HCT116 (cell line): Measurements from ENCODE around the gene ZNF324B. TPM values are rescaled to one million over a fixed set of nuclear protein-coding genes. Genes with fewer than 3 reads are reported as not detected.

Experiments
- ATAC-seq: fragments of 200-7000 bp; cut with Tn5 transposase; 2 replicates; pipeline ENCODE4 v1.9.1; 2020; ENCODE audit warnings: mild to moderate bottlenecking, moderate library complexity
- Bru-seq: library from RNA; stranded (reverse); fragments of 400-500 nt; gene quantifications from one replicate; lab custom pipeline; 2021; lab: Mats Ljungman, UMichigan
- BruChase-seq, 2 experiments: library from RNA; stranded (reverse); fragments of 400-500 nt; gene quantifications; one replicate each; lab custom pipeline; 2021; lab: Mats Ljungman, UMichigan
- BruUV-seq: library from RNA; stranded (reverse); fragments of 400-500 nt; replicated peaks from 2 replicates; lab custom pipeline; 2021; lab: Mats Ljungman, UMichigan
- CTCF ChIA-PET: fragments of 300-600 bp; sonication (Branson Sonifier 250); formaldehyde crosslinking; loops from one replicate; lab custom pipeline; 2021; ENCODE audit warnings: antibody characterized with exemption; lab: Charles Lee
- POLR2A ChIA-PET: fragments of 300-600, 350-600 bp; sonication (Branson Sonifier 250); formaldehyde crosslinking; loops from one replicate; lab custom pipeline; 2021; ENCODE audit warnings: antibody characterized with exemption; lab: Charles Lee
- RAD21 ChIA-PET, 2 experiments: fragments of 300-600 bp; sonication (Branson Sonifier 250); formaldehyde crosslinking; loops; one replicate each; lab custom pipeline; 2023; ENCODE audit warnings: low total read pairs in 2 of 2; ENCODE audit not compliant: uncharacterized antibody in 2 of 2, unreplicated experiment in 2 of 2, low non-redundant PET in 1 of 2; lab: Charles Lee
- DNase-seq: peaks from one replicate; pipeline ENCODE4 v3.0.0-alpha.2; 2010; ENCODE audit warnings: low read depth, low spot score
- H2AFZ ChIP-seq: fragments of 200-600 bp; shearing (Covaris generic), sonication (generic); 2 replicates; pipeline ENCODE4 v1.6.1; 2017; ENCODE audit warnings: low read depth, mixed run types, mixed read lengths, antibody characterized with exemption, low read length; ENCODE audit not compliant: poor library complexity, severe bottlenecking
- H3K27ac ChIP-seq: 2 replicates; pipeline ENCODE4 v1.5.1; 2012; ENCODE audit warnings: low read depth, low read length
- H3K27me3 ChIP-seq: fragments of 200-600 bp; sonication (generic); 2 replicates; pipeline ENCODE4 v1.6.1; 2016; ENCODE audit warnings: mixed run types, low read length, mixed read lengths; ENCODE audit not compliant: insufficient read depth
- H3K36me3 ChIP-seq, 2 experiments: fragments of 200-500 bp in 1 of 2; fragments of 200-600 bp in 1 of 2; sonication (Bioruptor generic) in 1 of 2; sonication (generic) in 1 of 2; 2 replicates each; pipeline versions ENCODE4 v1.5.1 to v1.6.1; 2014 to 2016; ENCODE audit warnings: low read length in 2 of 2, inconsistent platforms in 1 of 2, mixed read lengths in 1 of 2, mixed run types in 1 of 2; ENCODE audit not compliant: insufficient read depth in 2 of 2, control insufficient read depth in 1 of 2
- H3K4me1 ChIP-seq, 2 experiments: fragments of 200-600 bp in 1 of 2; sonication (generic) in 1 of 2; 2 replicates each; pipeline versions ENCODE4 v1.5.1 to v1.6.1; 2012 to 2017; ENCODE audit warnings: low read length in 2 of 2, inconsistent platforms in 1 of 2, mild to moderate bottlenecking in 1 of 2, mixed read lengths in 1 of 2, mixed run types in 1 of 2, moderate library complexity in 1 of 2; ENCODE audit not compliant: insufficient read depth in 2 of 2, control insufficient read depth in 1 of 2
- H3K4me2 ChIP-seq: fragments of 200-600 bp; sonication (generic); 2 replicates; pipeline ENCODE4 v1.6.1; 2017; ENCODE audit warnings: mixed run types, low read length, mixed read lengths
- H3K4me3 ChIP-seq, 2 experiments: fragments of 200-600 bp in 1 of 2; sonication (generic) in 1 of 2; replicated peaks in 1 of 2; 2 replicates each; pipeline ENCODE4 v1.5.1; 2011 to 2016; ENCODE audit warnings: low read length in 2 of 2, control low read depth in 1 of 2, low read depth in 1 of 2, mild to moderate bottlenecking in 1 of 2, mixed read lengths in 1 of 2, mixed run types in 1 of 2
- H3K79me2 ChIP-seq: fragments of 200-600 bp; sonication (generic); 2 replicates; pipeline ENCODE4 v1.6.1; 2017; ENCODE audit warnings: mild to moderate bottlenecking, mixed run types, low read length, moderate library complexity, mixed read lengths; ENCODE audit not compliant: insufficient read depth
- H3K9ac ChIP-seq: fragments of 200-600 bp; sonication (generic); 2 replicates; pipeline ENCODE4 v1.6.1; 2016; ENCODE audit warnings: low read length, mixed read lengths
- H3K9me2 ChIP-seq: fragments of 200-600 bp; sonication (generic), shearing (Covaris generic); 2 replicates; pipeline ENCODE4 v1.6.1; 2017; ENCODE audit warnings: mixed run types, mild to moderate bottlenecking, moderate library complexity; ENCODE audit not compliant: insufficient read depth
- H3K9me3 ChIP-seq, 2 experiments: fragments of 200-500 bp in 1 of 2; fragments of 200-600 bp in 1 of 2; sonication (Bioruptor generic) in 1 of 2; sonication (generic) in 1 of 2; 2 replicates each; pipeline ENCODE4 v1.6.1; 2014 to 2017; ENCODE audit warnings: low read length in 2 of 2, mixed read lengths in 2 of 2, inconsistent platforms in 1 of 2, low read depth in 1 of 2, mild to moderate bottlenecking in 1 of 2, mixed run types in 1 of 2, moderate library complexity in 1 of 2; ENCODE audit not compliant: control insufficient read depth in 1 of 2, insufficient read depth in 1 of 2
- H4K20me1 ChIP-seq: fragments of 200-600 bp; sonication (generic), shearing (Covaris generic); 2 replicates; pipeline ENCODE4 v1.6.1; 2017; ENCODE audit warnings: mixed run types, mild to moderate bottlenecking, moderate library complexity; ENCODE audit not compliant: insufficient read depth
- CBX3 ChIP-seq: IDR thresholded peaks from 2 replicates; pipeline ENCODE4 v1.6.1; 2012; ENCODE audit warnings: low read depth
- CTCF ChIP-seq, 3 experiments: fragments of 200-600 bp in 1 of 3; sonication (generic) in 1 of 3; IDR thresholded peaks in 2 of 3; conservative IDR thresholded peaks in 1 of 3; 2 replicates each; pipeline ENCODE4 v1.5.1; 2012 to 2017; ENCODE audit warnings: low read depth in 2 of 3, low read length in 2 of 3, antibody characterized with exemption in 1 of 3, borderline replicate concordance in 1 of 3, control low read depth in 1 of 3, mild to moderate bottlenecking in 1 of 3, mixed read lengths in 1 of 3, mixed run types in 1 of 3, moderate library complexity in 1 of 3; ENCODE audit not compliant: insufficient read depth in 1 of 3
- EGR1 ChIP-seq: IDR thresholded peaks from 2 replicates; pipeline ENCODE4 v1.6.1; 2012; ENCODE audit warnings: low read depth
- EZH2 ChIP-seq: fragments of 200-600 bp; sonication (generic); IDR thresholded peaks from 2 replicates; pipeline ENCODE4 v1.6.1; 2017; ENCODE audit warnings: antibody characterized with exemption, mixed run types
- EZH2phosphoT487 ChIP-seq: fragments of 200-600 bp; IDR thresholded peaks from 2 replicates; pipeline ENCODE4 v1.6.1; 2018; ENCODE audit warnings: antibody characterized with exemption, borderline replicate concordance
- FOSL1 ChIP-seq: IDR thresholded peaks from 2 replicates; pipeline ENCODE4 v1.6.1; 2012; ENCODE audit warnings: low read depth
- MAX ChIP-seq: IDR thresholded peaks from 2 replicates; pipeline ENCODE4 v1.6.1; 2012
- POLR2A ChIP-seq: IDR thresholded peaks from 2 replicates; pipeline ENCODE4 v1.7.0; 2011; ENCODE audit warnings: borderline replicate concordance; ENCODE audit not compliant: insufficient read depth, insufficient read length; ENCODE audit errors: extremely low read depth
- POLR2AphosphoS5 ChIP-seq: IDR thresholded peaks from 2 replicates; pipeline ENCODE4 v1.6.1; 2011; ENCODE audit warnings: mild to moderate bottlenecking, low read depth, low read length, moderate library complexity
- RAD21 ChIP-seq: IDR thresholded peaks from 2 replicates; pipeline ENCODE4 v1.6.1; 2012; ENCODE audit warnings: low read depth, mild to moderate bottlenecking
- REST ChIP-seq: IDR thresholded peaks from 2 replicates; pipeline ENCODE4 v1.6.1; 2012; ENCODE audit warnings: low read depth
- SIN3A ChIP-seq: IDR thresholded peaks from 2 replicates; pipeline ENCODE4 v1.6.1; 2012; ENCODE audit warnings: low read depth
- TCF7L2 ChIP-seq: IDR thresholded peaks from 2 replicates; pipeline ENCODE4 v1.7.0; 2011; ENCODE audit warnings: borderline replicate concordance, inconsistent platforms; ENCODE audit not compliant: insufficient read depth, insufficient read length; ENCODE audit errors: extremely low read depth
- YY1 ChIP-seq: IDR thresholded peaks from 2 replicates; pipeline ENCODE4 v1.6.1; 2011; ENCODE audit warnings: low read length, low read depth, moderate library complexity, mild to moderate bottlenecking; ENCODE audit not compliant: insufficient replicate concordance; ENCODE audit errors: extremely low read depth
- ZBTB33 ChIP-seq: IDR thresholded peaks from 2 replicates; pipeline ENCODE4 v1.6.1; 2011; ENCODE audit warnings: mild to moderate bottlenecking, low read length, moderate library complexity; ENCODE audit not compliant: insufficient replicate concordance; ENCODE audit errors: extremely low read depth
- ZNF274 ChIP-seq: fragments of 200-500 bp; sonication (Bioruptor generic); IDR thresholded peaks from 2 replicates; pipeline ENCODE4 v1.6.1; 2014; ENCODE audit warnings: mild to moderate bottlenecking, low read depth, low read length, inconsistent platforms
- intact Hi-C: fragments of 100-400 bp; cut with micrococcal nuclease; formaldehyde crosslinking; loops from 2 replicates; pipeline ENCODE4 v1.10.0; 2022
- long read RNA-seq: library from polyadenylated mRNA; unstranded; transcript quantifications from one replicate; pipeline ENCODE4 v2.0.0, GENCODE V29; 2021; ENCODE audit not compliant: unreplicated experiment
- polyA plus RNA-seq: library from polyadenylated mRNA; unstranded; fragments of >200 nt; gene quantifications from 2 replicates; pipeline ENCODE4 v1.2.1, GENCODE V29; 2012; ENCODE audit warnings: missing spikeins
- total RNA-seq: library from RNA; stranded (reverse); gene quantifications from one replicate; pipeline ENCODE4 v1.2.1, GENCODE V29; 2021; ENCODE audit not compliant: unreplicated experiment

Gene ZNF324B
- 9.4 TPM for total RNA-seq
- polyA plus RNA-seq, result 4.0 and 4.8 TPM in 2 replicates
- percentile 48 among the genes with signal in this experiment for Bru-seq, nascent RNA
- BruChase-seq, experiment 1, labeled RNA remaining after a 6-hour chase, result percentile 55 among the genes with signal in this experiment
- percentile 53 among the genes with signal in this experiment for BruChase-seq, experiment 2, labeled RNA remaining after a 2-hour chase
- long read RNA-seq, partial matches to known transcripts, result 0 of 8 reads
- long read RNA-seq, other reads (novel, unspliced or antisense), result 5 of 8 reads

- Histone ChIP-seq H3K9me2 (no peaks in the 10 kb centered on the region), H4K20me1 (no peaks in the 10 kb centered on the region), H3K36me3 (peaks cover 0 to 2% of the 10 kb centered on the region in 2 experiments; a peak in 2 of 4 replicates), H3K9ac (peak within 1 kb of the TSS; percentile 81), H3K9me3 (peaks cover 6 to 11% of the 10 kb centered on the region in 2 experiments; a peak in 2 of 4 replicates), H3K79me2 (no peaks in the 10 kb centered on the region), H3K27me3 (no peaks in the 10 kb centered on the region), H3K4me1 (peaks cover 6 to 10% of the 10 kb centered on the region in 2 experiments; a peak in 2 of 4 replicates), H3K27ac (peak within 1 kb of the TSS; percentile 66; the same call in 1 of the 2 replicates), H3K4me3 (peak within 1 kb of the TSS; percentile 62 to 73), H3K4me2 (peak within 1 kb of the TSS; percentile 83), H2AFZ (no peak within 1 kb of the TSS)
- ChIA-PET RAD21 (no interaction called here), CTCF (no interaction called here), POLR2A (interaction anchor here (0.6 to 0.8 kb wide), 2 partner anchors 16 to 43 kb away, joined by 4 read pairs; partner anchors contain the start of gene ZNF584)
- intact Hi-C loops, result loop anchor here (5.0 kb wide), 1 partner anchor 44 kb away; the partner anchor contains the start of gene ZNF584
- ATAC-seq (peak; percentile 94), DNase-seq (peak; percentile 90)
- BruUV-seq, result no TSS peak
- TF ChIP-seq ZNF274, result no peak
- TF ChIP-seq SIN3A, result peak; percentile 74; the same call in 1 of the 2 replicates
- TF ChIP-seq CBX3, result no peak
- TF ChIP-seq EZH2, result no peak
- TF ChIP-seq ZBTB33, result no peak
- peak; percentile 70 for TF ChIP-seq POLR2AphosphoS5
- TF ChIP-seq EZH2phosphoT487, result no peak
- peak; percentile 72 for TF ChIP-seq EGR1
- no peak for TF ChIP-seq REST
- TF ChIP-seq RAD21, result no peak
- no peak for TF ChIP-seq TCF7L2
- TF ChIP-seq YY1, result peak; percentile 68
- peak; percentile 71 for TF ChIP-seq MAX
- TF ChIP-seq CTCF (IDR thresholded peaks at IDR 0.05 in 2 of 3, conservative IDR thresholded peaks at IDR 0.05 in 1 of 3; ENCODE audit: borderline replicate concordance in 1 of 3, insufficient read depth in 1 of 3, low read depth in 2 of 3, low read length in 2 of 3), result no peak
- no peak for TF ChIP-seq POLR2A
- no peak for TF ChIP-seq FOSL1
Observed at GRCh38 chr19:58451358-58452101, at the start of gene ZNF324B. ZNF324B (plus strand) TSS chr19:58451622; CDS start chr19:58453702, 2,080 bp downstream.
